GM13977 (cell line): ENCODE measurements around the gene UCN.

Experiments used
- DNase-seq: peaks from one replicate; pipeline ENCODE4 v3.0.0; 2012; ENCODE audit warnings: low spot score
- in situ Hi-C: fragments of 300-500 bp; cut with MboI; formaldehyde crosslinking; loops from one replicate; pipeline ENCODE4 v1.12.0; 2022; ENCODE audit warnings: low sequenced_read_pairs, low pct_unique_long_range_greater_than_20kb, mixed read lengths, inconsistent platforms; ENCODE audit not compliant: unreplicated experiment
- TF ChIP-seq, protein P1 (sequence below): IDR thresholded peaks from 2 replicates; pipeline ENCODE4 v1.5.1; 2012; ENCODE audit warnings: mild to moderate bottlenecking, control low read depth; ENCODE audit not compliant: insufficient read depth; ENCODE audit errors: extremely low read depth, missing control alignments

Gene UCN

DNA sequence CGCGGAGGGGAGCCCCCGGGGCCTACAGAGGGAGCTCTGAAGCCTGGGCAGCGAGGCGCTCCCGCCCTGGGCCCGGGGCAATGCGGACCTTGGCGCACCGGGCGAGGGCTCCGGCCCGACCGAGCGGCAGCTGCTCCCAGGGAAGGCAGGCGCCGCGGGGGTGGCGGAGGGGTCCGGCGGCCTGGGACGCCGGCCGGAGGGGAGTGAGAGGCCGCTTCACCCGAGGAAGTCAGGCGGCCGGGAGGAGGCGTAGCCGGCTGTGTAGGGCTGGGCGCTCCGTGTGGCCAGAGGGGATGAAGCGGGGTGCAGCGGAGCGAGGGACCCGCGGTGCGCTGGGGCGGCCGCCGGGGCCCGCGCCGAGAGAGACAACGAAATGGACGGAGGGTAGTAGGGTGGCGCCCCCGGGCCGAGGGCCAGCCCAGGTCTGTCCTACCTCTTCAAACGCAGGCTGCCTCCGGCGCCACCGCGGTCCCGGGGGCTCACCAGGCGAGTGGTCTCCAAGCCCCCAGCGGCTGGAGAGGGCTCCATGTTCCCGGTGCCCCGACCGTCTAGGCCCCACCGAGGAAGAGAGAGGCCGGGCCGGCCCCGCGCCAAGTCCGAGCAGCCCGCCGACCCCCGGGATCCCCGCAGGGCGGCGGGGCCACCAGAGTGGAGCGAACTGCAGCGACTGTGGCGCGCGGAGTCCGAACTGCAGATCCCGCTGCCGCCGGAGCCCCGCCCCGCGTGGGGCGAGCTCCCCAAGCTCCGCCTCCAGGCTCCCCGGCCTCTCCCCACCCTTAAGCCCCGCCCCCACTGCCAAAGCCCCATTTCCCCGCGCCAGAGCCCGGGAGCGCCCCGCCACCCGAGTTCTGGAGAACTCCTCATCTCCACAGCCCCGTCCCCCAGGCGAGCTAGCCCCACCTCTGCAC lies 45.6 kb downstream of the UCN start, which contains the start of gene SLC30A3:
Gene SLC30A3, minus strand, starts transcription at position 669 of the 908 bp plus-strand sequence. Its CDS starts 141 bp downstream, at position 528.
- peak; percentile 93 for DNase-seq
- TF ChIP-seq, protein P1, sequence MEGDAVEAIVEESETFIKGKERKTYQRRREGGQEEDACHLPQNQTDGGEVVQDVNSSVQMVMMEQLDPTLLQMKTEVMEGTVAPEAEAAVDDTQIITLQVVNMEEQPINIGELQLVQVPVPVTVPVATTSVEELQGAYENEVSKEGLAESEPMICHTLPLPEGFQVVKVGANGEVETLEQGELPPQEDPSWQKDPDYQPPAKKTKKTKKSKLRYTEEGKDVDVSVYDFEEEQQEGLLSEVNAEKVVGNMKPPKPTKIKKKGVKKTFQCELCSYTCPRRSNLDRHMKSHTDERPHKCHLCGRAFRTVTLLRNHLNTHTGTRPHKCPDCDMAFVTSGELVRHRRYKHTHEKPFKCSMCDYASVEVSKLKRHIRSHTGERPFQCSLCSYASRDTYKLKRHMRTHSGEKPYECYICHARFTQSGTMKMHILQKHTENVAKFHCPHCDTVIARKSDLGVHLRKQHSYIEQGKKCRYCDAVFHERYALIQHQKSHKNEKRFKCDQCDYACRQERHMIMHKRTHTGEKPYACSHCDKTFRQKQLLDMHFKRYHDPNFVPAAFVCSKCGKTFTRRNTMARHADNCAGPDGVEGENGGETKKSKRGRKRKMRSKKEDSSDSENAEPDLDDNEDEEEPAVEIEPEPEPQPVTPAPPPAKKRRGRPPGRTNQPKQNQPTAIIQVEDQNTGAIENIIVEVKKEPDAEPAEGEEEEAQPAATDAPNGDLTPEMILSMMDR, result no peak
- in situ Hi-C loops, result no loop called here

DNA sequence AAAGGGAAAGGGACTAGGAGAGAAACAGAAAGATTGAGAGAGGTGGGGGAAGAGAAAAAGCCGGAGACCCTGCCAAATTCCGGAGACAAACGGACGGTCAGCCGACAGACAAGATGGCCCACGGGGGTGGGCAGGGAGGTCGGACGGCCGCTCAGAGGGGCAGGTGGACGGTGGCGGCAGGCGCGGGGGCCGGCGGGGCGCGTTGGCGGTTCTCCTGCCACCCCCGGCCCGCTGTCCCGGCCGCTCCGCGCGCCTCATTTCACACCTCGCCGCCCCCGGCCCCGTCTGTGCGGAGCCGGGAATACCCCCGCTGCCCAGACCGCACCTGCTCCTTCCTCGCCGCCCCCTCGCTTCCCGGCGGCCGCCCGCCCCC lies 46.3 kb downstream of the UCN start:
- no peak for DNase-seq
- TF ChIP-seq, protein P1, result no peak
- in situ Hi-C loops, result no loop called here

DNA sequence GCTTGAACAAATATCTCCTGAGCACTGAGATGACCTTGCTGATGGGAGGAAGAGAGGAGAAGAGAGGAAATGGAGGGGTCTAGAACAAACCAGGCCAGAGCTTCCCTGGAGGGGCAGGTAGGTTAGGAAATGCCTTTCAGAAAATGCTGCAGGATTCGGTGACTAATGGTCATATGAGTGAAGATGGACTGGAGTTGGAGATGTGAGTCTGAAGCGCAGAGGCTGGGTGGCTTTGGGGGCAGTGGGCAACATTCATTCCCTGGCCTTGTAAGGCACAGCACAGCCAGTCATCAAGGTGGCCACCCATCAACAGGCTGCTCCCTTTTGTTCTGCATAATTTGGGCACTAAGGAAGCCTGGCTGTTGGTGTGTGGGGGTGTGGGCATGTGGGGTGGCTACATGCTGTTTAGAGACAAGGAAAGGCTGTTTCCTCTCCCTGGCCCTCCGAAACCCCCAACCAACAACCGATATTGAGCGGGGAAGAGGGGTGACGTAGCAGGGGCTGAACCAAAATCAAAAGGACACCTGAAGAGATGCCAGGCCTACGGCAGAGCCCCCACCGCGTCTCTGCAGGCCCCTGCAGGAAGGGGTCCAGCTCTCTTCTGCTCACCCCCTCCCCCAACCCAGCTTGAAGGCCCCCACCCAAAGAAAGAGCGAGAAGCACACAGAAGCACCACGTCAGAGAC lies 46.9 kb downstream of the UCN start:
- in situ Hi-C loops, result no loop called here
- TF ChIP-seq, protein P1, result no peak

DNA sequence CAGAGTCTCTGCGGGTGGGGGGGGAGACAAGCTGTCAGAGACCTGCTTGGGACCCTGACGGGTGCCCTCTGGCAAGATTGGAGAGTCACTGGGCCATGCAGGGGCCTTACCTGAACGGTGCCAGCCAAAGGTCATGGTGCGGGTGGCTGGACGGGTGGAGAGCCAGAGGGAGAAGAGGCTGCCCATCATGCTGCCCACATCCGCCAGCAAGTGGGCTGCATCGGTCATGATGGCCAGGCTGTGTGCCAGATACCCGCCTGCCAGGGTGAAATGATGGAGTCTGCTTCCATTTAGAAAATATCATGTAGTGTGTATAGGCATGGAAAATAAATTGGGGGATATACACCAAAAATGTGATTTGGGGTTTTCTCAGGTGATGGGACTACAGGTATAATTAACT lies 50.2 kb downstream of the UCN start:
- DNase-seq, result no peak
- TF ChIP-seq, protein P1, result no peak
- in situ Hi-C loops, result no loop called here

More for the DNA sequence above, 46.9 kb downstream of the UCN start:
- no peak for DNase-seq
